ENCODE measurements around the gene SOWAHB.
A peak's percentile ranks its signal among the peaks of the same experiment; 100 is the strongest.

The SOWAHB gene, protein sequence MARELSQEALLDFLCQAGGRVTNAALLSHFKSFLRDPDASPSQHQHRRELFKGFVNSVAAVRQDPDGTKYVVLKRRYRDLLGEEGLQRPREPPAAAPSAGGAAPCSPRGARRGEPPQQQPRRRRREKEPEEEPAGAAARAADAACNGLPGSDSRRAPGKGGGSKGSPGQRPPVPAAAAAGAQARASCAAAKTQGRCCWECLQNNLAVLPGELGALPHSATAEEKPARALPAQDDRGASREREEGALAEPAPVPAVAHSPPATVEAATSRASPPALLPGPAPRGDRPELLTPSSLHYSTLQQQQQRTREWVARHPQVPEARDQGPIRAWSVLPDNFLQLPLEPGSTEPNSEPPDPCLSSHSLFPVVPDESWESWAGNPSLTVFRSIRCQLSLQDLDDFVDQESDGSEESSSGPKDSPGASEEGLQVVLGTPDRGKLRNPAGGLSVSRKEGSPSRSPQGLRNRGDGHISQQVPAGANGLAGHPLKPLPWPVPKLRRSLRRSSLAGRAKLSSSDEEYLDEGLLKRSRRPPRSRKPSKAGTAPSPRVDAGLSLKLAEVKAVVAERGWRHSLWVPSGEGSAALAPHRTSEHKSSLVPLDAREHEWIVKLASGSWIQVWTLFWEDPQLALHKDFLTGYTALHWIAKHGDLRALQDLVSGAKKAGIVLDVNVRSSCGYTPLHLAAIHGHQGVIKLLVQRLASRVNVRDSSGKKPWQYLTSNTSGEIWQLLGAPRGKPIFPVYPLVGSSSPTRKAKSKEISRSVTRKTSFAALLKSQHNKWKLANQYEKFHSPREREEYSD

GRCh38 chr4:76897536-76898384, at the start of gene SOWAHB:
SOWAHB (minus strand) TSS chr4:76898144; CDS start chr4:76897849, 295 bp downstream.
- DNase-seq = peak; percentile 80 to 87 (median 81)

DNA sequence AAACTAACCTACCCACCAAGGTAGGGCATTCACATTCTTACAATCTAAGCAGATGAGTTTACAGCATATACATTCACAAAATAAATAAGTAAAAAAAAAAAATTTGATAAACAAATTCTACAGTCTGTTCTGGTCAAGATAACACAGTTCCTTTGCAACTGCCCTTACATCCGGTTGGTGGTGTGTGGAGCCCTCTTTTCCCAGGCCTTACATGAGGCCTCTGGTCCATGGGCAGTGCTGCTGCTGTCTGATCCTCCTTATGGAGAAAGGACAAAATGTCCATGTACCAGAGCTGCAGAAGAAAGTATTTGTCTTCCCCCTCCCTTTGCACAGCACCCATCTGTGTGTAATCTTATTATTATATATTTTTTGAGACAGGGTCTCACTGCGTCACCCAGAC, 49.4 kb upstream of the SOWAHB start:
- DNase-seq = no peak

DNA sequence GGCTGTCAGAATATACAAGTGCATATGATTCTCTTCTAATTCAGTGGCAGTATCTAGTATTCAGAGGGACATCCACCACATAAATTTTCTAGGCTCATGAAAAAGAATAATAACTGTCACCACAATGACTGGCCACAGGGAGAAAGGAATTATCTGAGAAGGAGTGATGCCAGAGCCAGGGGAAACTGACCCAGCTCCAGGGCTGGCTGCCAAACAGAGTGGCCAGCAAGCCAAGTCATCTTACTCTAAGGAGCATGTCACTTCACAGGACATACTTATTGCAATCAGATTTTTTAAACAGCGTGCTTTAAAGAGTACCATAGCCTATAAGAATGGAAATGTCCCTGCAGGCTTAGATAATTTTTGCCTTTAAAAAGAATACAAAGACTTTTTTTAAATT, 45.8 kb upstream of the SOWAHB start:
- DNase-seq = no peak

DNA sequence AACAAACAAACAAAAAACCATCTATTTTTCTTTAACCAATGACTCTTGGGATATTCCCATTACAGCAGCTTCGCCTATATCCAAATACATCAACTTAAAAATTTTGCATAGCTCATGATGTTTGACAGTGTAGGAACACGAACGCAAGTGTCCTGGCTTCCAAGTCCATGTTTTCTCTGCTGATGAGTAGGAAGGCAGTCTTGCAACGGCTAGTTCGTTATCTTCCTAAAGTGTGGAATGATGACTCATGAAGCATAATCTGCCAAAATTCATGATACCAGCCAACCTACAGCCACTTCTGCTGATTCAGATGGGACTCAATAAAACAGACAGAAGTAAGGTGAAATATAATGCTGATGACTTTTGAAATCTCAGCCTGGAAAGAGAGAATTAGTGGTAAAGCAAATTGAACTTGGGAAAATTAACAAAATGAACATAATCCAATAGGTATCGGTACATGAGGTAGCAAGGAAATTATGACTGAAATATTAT, 45.2 kb upstream of the SOWAHB start:
- no peak for DNase-seq

DNA sequence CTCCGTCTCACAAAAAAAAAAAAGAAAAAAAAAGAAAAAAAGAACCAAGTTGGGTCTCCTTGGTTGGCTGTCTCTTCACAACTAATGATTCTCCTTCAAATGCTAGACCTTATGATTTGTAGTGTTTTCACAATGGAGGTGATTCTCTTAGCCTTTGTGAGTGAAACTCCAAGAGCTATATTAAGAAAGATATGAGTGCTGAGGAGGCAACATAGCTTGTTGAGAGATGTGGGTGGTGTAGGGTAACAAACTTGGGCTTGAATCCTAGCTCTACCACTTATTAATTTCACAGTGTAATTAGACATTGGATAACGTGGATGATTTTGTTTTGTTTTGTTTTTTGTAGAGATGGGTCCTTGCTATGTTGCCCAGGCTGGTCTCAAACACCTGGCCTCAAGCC, 41.2 kb upstream of the SOWAHB start:
- DNase-seq = no peak

DNA sequence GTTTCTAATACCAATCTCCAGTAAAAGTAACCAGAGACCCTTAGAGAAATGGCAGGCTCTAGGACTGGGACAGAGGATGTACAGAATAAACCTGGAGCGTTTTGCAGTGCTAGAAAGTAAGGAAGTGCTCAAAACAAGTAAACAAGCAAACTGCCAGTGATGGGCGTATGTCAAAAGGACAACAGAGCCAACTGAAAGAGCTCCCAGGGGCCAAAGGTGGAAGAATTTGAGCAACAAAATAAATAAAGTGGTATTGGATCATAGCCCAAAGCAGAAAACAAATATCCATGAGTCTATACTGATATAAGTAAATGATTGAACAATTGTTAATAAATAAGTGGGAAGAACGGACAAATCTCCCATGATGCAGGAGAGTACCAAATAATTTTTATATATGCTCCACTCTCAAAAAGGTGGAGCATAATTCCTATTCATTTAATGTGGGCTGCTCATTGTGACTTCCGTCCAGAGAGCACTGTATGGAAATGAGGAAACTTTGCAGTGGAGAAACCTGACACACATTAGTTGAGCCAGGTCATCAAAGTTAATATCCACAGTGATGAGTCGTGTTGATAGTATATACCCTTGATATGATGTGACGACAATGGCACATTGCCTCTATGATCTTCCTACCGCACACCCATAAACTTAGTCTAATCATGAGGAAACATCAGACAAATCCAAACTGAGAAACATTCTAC, 33.8 kb upstream of the SOWAHB start:
- DNase-seq = no peak

DNA sequence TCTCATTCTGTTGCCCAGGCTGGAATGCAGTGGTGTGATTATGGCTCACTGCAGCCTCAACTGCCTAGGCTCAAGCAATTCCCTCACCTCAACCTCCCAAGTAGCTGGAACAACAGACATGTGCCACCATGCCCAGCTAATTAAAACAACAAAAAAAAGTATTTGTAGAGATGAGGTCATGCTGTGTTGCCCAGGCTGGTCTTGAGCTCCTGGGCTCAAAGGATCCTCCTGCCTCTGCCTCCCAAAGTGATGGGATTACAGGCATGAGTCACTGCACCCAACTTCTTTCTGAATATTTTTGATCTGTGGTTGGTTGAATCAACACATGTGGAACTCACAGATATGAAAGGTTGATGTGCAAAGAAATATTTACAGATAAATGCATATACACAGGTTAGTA, 33.1 kb upstream of the SOWAHB start:
- DNase-seq = peak in 1 of 3 experiments; percentile 3

DNA sequence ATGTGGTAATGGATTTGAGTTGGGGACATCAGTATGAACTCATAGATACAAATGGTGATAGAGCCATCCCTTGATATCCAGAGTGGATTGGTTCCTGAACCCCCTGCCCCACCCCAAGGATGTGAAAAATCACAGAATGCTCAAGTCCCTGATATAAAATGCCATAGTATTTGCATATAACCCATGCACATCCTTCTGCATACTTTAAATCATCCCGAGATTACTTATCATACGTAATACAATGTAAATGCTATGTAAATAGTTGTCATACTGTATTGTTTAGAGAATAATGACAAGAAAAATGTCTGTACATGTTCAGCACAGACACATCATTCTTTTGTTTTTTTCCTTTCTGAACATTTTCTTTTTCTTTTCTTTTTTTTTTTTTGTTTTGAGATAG, 32.7 kb upstream of the SOWAHB start:
- DNase-seq = no peak

DNA sequence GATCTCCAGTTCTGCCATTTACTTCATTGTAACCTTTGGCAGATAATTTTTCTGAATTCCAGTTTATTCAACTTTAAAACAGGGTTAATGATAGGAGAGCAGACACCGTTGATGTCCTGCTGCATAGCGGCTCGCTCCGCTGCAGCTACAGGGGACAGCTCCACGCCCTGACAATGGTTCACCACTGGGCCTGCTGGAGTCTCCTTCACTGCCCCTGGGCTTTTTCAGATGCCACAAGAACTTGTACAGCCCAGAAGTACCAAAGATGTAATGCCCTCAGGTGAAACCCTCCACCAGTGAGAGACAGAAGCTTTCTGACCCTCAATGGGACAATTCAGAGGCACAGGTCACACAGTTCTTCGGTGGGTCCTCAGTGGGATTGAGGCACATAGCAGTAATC, 28.9 kb upstream of the SOWAHB start:
- no peak for DNase-seq

DNA sequence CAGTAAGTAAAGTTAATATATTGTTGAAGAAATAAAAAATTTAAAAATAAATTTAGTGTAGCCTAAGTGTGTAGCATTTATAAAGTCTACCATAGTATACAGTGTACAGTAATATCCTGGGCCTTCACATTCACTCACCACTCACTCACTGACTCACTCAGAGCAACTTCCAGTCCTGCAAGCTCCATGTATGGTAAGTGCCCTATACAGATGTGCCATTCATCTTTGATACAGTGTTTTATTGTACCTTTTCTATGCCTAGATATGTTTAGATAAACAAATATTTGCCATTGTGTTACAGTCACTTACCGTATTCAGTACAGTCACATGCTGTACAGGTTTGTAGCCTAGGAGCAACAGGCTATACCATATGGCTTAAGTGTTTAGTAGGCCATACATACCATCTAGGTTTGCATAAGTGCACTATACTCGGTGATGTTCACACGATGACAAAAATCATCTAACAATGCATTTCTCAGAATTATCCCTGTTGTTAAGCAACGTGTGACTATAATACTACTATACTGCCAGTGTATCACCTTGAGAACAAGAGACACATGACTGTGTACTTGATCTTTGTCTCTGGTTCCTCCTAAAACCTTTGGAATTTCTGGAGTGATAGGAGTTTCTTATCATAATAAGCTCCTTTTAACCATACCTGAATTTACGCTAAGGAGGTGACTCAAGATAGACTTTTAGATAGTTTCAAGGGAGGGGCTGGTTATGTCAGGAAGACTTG, 25.8 kb upstream of the SOWAHB start:
- DNase-seq = no peak

DNA sequence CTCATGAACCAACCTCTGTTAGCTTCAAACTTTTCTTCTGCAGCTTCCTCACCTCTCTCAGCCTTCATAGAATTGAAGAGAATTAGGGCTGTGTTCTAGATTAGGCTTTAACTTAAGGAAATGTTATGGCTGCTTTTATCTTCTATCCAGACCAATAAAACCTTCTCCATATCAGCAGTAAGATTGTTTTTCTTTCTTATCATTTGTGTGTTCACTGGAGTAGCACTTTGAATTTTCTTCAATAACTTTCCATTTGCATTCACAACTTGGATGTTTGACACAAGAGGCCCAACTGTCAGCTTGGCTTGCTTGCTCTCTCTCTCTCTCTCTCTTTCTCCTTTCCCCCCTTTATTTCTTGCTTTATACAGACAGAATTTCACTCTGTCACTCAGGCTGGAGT, 22.8 kb upstream of the SOWAHB start:
- DNase-seq = no peak

- no peak for DNase-seq
These were observed 11.8 kb upstream of the SOWAHB start for GRCh38 chr4:76909711-76910110.

DNA sequence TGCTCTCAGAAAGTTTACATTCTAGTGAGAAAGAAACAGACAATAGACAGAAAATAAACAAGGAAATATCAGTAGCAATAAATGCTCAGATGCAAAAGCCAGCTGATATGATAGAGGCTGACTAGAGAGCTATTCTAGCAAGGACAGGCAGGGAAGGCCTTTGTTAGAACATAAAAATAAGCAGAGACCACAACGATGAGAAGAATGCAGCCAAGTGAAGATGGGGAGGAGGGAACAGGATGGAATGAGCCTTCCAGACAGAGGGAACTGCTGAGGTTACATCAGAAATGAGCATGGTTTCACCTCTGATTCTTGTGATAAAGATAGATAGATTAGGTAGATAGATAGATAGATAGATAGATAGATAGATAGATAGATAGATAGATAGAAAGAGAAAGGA, 7.6 kb upstream of the SOWAHB start:
- DNase-seq = no peak

- DNase-seq = no peak
These were observed 6.8 kb upstream of the SOWAHB start for GRCh38 chr4:76904646-76905190.

DNA sequence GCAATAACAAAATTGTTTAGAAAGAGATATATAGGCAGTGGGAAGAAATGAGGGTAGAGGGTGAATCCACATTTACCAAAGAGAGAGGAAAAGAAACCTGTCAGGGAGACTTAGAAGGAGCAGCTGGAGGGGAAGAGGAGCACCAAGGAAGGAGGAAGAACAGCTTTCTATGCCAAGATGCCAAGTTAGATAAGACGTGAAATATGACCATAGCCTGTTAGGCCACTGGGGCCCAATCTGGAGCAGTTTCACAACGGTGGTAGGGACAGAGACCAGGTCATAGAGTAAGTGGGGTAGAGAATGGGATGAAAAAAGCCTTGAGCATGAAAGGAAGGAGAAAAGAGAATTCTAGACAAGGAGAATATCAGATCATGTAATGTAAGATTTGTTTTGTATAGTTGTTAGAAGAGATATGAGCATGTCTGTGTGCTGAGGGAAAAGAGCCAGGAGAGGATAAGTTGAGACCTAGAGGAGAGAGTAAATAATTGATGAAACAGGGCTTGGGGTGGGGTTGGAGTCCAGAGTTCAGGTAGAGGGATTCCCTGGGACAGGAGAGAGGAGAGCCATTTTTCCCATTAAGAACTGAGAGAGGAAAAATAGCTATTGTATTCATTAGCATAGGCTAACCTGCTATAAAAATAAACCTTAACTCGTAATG, 4.4 kb upstream of the SOWAHB start:
- DNase-seq = no peak

DNA sequence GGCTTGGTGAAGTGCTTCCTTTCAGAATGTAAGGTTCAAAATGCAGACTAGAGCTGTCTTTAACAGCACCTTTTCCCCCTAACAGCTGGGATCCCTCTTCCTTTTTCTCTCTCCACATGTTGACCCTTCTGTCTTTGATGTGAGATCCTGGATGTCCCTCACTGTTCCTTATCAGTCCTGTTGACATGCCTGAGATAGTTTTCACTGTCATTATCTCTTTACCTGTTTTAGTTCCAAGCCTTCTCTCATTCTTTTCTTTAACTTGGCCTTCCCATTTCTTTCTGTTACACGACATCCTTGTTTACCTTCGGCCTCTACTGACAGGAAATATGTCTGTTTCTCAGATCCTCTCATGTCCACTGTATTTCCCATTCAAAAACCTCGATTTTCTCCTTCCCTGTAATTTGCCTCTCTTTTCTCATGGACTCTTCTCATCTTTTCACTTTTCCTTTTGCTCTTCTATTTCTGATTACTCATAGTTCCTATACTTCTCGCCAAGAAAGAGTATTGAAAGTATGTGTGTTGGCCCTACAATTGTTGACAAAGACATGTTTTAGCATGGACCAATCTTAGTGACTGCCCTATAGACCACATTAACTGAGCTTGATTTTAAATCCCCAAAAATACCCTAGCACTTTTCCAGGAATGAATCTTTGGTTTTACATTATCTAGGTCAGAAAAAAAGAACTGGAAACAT, 1.2 kb upstream of the SOWAHB start:
- no peak for DNase-seq

- DNase-seq = no peak
These were observed 395 bp upstream of the SOWAHB start for GRCh38 chr4:76898385-76898692.

- DNase-seq = peak; percentile 77 to 86 (median 85)
These were observed 1.1 kb downstream of the SOWAHB start for GRCh38 chr4:76896614-76897535.

DNA sequence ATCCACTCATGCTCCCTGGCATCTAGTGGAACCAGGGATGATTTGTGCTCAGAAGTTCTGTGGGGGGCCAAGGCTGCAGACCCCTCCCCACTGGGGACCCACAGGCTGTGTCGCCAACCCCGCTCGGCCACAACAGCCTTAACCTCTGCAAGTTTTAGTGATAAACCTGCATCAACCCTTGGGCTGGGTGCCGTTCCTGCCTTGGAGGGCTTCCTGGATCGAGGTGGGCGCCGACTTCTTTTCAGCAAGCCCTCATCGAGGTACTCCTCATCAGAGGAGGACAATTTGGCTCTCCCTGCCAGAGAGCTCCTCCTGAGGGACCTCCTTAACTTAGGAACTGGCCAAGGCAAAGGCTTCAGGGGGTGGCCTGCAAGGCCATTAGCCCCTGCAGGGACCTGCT, 1.9 kb downstream of the SOWAHB start:
- no peak for DNase-seq

Measured in NCI-H1417 (cell line).